Measurements from ENCODE around the gene MTM1.

The MTM1 gene

DNA sequence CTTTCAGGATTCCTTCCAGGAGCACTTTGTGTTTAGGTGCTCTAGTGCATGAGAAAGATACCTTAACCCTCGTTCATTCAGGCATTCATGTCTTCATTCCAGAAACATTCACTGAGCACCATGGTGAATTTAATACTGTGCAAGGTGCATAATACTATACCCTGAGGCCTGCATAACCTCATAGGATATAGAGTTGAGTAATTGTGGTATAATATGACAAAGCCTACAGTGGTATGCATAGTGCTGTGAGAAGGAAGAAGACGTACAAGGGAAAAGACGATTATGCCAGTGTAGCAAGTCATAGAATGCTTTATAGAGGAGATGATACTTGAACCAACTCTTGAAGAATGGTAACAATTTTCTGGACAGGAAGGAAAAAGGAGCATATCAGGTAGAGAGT lies 34.3 kb downstream of the MTM1 start:
- no peak for DNase-seq (ENCODE audit: low read depth, low spot score)

DNA sequence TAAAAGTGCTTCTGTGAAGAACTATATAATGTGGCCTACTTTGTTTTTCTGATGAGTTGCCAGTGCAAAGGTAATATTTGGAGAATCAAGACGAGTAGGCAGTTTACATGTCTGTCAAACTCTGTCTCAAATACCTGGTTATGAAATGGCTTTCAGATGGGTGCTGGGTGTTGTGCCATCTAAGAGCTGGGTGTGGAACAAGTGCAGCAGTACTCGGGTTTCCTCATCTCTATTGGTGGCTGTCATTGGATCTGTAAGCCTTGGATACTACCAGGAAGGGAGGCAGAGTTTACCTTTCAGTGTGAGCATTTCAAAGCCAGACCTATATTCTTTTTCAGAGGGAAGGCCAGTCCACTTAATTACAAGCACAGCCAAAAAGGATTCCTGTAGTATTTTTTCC lies 37.2 kb downstream of the MTM1 start:
- no peak for DNase-seq (ENCODE audit: low read depth, low spot score)

DNA sequence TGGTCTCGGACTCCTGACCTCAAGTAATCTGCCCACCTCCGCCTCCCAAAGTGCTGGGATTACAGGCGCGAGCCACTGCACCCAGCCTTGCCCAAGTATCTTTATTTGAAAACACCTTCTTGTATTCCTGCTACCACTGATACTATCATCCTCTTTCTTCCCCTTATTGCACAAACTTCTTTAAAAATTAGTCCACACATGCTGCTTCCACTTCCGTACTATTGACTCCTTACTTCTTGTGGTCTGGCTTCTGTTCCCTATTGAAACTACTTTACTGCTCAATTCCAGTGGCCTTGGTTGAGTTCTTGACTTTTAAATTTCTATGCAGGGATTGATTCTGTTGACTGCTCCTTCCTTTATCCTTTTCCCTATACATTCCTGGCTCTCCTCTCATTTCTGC lies 38.8 kb downstream of the MTM1 start:
- DNase-seq (ENCODE audit: low read depth, low spot score): no peak

DNA sequence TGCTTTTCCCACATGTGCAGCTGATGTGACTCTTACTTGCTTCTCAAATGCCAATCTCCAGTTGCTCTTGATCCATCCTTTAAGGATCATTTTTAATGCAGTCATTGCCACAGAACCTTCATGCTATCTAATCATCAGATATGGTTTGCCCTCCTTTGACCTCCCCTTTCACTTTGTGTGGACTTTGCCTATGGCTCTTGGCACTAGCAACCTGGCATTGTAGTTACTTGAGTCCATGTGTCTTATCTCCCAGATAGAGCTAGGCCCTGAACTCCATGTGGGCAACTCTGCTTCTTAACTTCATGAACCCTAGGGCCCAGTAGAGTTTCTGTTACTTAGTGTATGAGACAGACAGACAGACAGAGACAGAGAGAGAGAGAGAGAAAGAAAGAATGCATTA lies 41.6 kb downstream of the MTM1 start:
- DNase-seq (ENCODE audit: low read depth, low spot score): no peak

GRCh38 chrX:150610446-150610845 lies 42.0 kb downstream of the MTM1 start:
- DNase-seq (ENCODE audit: low read depth, low spot score): no peak

- no peak for DNase-seq (ENCODE audit: low read depth, low spot score)
Observed at GRCh38 chrX:150615356-150615755, 46.9 kb downstream of the MTM1 start.

GRCh38 chrX:150616179-150616862 lies 47.9 kb downstream of the MTM1 start:
- DNase-seq (ENCODE audit: low read depth, low spot score): peak; percentile 34

DNA sequence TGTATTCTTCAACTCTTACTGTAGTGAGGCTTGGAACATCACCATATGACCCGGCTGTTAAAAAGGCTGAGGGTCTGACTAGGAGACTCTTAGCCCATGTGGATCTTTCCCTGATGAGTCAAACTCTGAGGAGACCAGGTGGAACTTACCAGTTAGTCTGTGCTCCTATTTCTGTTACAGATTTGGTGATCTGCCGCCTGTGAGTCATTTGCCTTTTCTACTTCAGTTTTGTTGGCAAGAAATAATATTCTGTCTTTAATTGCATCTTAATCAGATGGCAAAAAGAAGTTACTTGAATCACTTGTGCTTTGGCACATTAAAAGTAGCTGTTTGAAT lies 48.4 kb downstream of the MTM1 start:
- DNase-seq (ENCODE audit: low read depth, low spot score): no peak

DNA sequence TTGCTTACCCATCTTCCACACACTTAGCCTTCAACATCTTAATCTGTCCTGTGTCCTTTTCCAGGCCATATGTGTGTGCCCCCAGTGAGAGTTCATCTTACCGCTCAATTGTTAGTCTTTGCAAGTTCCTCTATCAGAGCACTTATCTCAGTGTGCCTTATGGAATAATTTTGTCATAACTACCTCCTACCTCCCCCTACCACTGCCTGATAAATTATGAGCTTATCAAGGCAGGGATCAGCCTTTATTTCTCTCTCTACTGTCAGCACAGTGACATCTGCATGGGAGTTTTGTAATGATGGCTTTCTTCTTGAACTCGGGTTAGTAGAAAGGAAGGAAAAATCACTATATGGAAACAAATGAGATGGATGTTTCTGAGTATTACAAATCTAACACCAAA lies 53.2 kb downstream of the MTM1 start:
- no peak for DNase-seq (ENCODE audit: low read depth, low spot score)

DNA sequence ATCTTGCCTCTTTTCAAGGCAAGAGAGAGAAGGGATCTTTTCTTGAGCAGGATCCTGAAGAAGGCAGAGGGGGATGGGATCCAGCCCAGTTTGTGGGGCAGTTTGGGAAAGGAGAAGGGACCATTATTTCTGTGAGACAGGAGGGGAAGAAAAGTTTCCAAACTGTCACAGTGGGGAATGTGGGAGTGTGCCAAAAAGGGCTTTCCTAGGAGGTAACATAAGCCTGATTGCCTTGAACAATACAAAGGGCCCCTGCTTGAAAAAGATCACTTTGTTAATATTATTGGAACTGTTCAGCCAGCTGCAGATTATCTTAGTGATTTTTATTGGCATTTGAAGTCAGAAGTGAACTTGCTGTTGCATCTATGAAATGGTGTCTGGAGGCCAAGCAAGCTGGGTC lies 55.2 kb downstream of the MTM1 start:
- no peak for DNase-seq (ENCODE audit: low read depth, low spot score)

DNA sequence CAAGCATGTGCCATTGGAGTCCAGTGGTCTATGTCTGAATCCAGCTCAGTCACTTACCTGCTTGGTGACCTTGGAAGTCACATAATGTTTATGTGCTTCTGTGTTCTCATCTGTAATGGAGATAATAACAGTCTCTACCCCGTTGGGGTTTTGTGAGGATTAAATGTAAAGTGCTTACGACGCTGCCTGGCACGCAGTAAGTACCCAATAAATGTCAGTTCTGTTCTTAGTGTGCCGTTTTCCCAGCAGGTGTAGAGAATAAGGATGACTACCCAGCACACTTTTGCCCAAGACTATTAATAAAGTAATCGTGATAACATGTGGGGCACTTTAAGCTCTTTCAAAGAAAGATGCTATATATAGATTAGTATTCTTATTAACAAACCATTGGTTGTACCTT lies 56.7 kb downstream of the MTM1 start:
- DNase-seq (ENCODE audit: low read depth, low spot score): no peak

DNA sequence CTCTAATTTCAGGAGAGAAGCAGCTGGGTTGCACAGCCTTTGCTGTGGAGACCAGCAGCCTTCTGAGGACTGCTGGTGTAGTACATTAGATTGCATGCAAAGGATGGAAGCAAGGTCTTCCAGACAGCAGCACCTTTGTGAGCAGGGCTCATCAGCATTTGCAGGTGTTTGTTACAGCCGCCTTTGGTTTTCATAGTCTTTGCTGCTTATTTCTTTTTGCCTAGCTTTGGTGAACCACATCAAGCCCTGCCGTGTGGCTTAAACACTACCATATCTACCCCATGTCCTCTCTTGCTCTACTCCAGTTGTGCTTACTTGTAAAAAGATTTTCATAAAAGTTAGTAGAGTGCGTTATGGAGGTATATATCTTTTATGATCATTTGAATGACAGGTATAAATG lies 57.5 kb downstream of the MTM1 start:
- DNase-seq (ENCODE audit: low read depth, low spot score): no peak

- no peak for DNase-seq (ENCODE audit: low read depth, low spot score)
Observed at GRCh38 chrX:150627957-150628356, 59.5 kb downstream of the MTM1 start.

DNA sequence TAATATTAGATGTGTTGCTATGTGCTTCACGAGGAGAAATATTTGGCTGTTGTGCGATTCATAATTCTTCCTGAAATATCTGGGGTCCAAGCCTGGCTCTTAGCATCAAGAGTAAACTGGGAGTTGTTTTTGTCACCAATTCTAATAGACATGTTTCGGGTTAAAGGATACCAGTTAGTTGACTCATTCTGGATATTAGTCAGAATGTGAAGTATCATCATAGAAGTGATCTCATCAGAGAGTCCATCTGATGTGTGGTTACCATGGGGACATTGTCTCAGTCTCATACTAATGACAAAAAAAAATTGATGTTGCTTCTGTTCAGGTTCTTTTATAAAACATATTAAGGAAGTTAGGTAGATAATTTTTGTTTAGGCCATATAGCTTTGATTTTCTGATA lies 67.5 kb downstream of the MTM1 start:
- DNase-seq (ENCODE audit: low read depth, low spot score): no peak

GRCh38 chrX:150642423-150642822 lies 74.0 kb downstream of the MTM1 start:
- no peak for DNase-seq (ENCODE audit: low read depth, low spot score)

DNA sequence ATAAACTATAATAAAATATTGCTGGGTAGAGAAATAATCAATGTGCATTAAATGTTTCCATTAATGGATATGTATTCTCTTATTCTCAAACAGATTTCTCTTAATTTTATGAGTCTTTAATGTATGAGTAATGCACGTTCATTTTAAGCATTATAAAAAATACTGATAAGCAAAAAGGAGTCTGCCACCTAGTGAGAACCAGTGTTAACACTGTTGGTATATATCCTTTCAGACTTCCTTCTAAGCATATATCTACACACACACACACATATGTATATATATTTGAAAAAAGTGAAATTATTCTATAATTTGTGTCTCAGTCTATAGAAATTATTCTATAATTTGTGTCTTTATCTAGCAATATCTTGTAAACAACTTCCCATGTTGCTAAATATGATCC lies 74.8 kb downstream of the MTM1 start:
- DNase-seq (ENCODE audit: low read depth, low spot score): no peak

DNA sequence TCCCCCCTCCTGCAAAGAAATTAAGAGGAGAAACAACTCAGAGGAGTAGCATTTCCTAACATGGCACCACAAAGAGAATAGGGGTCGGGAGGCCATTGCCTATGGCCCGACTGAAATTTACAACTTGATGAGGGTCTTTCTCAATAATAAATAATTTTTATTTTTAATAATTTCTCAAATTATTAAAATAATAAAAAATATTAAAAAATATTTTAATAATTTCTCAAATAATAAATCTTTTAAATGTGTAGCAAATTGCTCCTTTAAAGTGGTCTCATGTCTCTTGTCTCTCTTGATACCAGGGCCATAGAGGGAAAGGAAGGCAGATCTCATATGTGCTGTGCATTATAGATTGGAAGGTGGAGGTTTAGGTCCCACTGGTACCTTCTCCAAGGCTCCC lies 75.5 kb downstream of the MTM1 start:
- no peak for DNase-seq (ENCODE audit: low read depth, low spot score)

GRCh38 chrX:150644422-150644821 lies 76.0 kb downstream of the MTM1 start:
- no peak for DNase-seq (ENCODE audit: low read depth, low spot score)

- DNase-seq (ENCODE audit: low read depth, low spot score): no peak
Observed at GRCh38 chrX:150647331-150647730, 78.9 kb downstream of the MTM1 start.

DNA sequence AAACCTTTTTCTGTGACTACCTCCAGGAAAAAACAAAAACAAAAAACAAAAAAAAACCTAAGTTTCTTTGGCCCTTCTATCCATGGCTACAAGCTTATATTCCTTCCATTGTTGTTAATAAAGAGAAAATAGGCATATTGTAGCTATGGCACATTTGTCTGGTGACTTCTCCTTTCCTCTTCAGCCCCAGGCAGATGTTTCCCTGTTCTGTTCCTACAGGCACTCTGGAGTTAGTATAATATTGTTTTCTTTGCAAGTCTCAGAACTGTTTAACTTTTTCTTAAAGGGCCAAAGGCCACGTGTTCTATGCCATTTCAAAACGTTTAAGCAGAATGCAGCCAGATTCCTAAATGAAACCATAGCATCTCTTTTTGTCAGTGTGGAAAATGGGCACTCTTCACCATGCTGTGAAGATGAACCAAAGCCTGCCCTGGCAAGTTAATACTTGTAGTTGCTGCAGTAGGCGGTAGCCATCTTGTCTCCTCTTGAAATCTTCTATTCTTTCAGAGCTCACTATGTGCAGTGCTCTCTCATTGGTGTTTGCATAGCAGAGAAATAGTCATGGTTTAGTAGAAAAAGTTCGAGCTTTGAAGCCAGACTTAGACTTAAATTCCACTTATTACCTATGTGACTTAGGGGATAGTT lies 80.0 kb downstream of the MTM1 start:
- no peak for DNase-seq (ENCODE audit: low read depth, low spot score)

- DNase-seq (ENCODE audit: low read depth, low spot score): no peak
Observed at GRCh38 chrX:150649096-150649870, 80.9 kb downstream of the MTM1 start.

DNA sequence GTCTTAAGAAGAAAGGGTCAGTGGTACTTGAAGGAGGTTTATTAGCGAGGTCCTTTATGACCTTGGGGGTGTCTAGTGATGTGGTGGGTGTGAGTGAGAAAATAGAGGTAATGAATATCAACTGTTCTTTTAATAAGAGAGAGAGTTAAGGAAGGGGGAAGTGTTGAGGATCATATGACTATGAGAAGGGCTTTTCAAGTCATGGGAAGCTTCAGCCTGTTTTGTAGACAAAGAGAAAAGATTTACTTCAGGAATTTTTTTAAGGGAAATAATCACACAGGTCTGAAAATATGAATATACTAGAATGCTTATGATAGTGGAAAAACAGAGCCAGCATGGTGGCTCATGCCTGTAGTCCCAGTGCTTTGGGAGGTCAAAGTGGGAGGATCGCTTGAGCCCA lies 83.5 kb downstream of the MTM1 start:
- no peak for DNase-seq (ENCODE audit: low read depth, low spot score)

DNA sequence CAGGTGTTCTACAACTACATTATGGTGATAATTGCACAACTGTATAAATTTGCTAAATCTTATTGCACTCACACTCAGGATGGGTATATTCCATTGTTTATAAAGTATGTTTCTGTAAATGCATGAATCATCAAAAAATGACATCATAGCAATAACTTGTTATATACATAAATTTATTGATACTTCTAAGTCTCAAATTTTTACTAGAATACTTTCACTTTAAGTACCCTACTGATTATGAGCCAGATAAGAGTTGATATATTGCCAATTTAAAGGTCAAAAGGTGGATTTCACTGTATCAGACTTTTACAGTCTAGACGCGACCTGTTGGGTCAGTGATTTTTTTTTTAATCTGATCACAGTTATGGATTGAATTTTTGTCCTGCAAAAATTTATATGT lies 87.4 kb downstream of the MTM1 start:
- no peak for DNase-seq (ENCODE audit: low read depth, low spot score)
